GM18867 (cell line): ENCODE data around the gene KRTAP10-2.

Experiments used
- ATAC-seq: cut with Tn5 transposase; IDR thresholded peaks from one replicate; pipeline ENCODE4 v1.9.1; 2021; ENCODE audit warnings: mild to moderate bottlenecking, moderate library complexity; ENCODE audit not compliant: unreplicated experiment

KRTAP10-2 gene

DNA sequence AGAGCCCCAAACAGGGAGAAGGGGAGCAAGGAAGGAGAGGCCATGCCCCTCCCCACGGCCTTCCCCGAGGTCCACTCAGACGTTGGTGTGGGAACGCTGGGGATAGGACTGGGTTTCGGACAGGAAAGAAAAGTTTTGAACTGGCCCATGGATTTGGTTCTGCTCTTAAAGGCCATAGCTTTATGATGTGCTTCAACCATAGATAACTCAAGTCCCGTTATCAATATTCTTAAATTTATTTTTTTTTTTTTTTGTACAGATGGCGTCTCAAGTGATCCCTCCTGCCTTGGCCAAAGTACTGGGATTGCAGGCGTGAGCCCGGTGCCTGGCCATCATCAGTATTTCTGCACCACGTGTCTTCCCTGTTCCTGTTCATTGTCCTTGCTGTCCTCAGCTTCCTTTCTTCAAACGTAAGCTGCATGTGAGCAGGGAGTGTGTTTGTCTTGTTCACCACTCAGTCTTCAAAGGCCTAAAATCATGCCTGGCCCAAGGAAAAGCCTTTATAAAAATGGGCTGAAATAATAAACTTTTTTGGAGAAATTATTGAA lies 10.5 kb downstream of the KRTAP10-2 start:
- no peak for ATAC-seq

DNA sequence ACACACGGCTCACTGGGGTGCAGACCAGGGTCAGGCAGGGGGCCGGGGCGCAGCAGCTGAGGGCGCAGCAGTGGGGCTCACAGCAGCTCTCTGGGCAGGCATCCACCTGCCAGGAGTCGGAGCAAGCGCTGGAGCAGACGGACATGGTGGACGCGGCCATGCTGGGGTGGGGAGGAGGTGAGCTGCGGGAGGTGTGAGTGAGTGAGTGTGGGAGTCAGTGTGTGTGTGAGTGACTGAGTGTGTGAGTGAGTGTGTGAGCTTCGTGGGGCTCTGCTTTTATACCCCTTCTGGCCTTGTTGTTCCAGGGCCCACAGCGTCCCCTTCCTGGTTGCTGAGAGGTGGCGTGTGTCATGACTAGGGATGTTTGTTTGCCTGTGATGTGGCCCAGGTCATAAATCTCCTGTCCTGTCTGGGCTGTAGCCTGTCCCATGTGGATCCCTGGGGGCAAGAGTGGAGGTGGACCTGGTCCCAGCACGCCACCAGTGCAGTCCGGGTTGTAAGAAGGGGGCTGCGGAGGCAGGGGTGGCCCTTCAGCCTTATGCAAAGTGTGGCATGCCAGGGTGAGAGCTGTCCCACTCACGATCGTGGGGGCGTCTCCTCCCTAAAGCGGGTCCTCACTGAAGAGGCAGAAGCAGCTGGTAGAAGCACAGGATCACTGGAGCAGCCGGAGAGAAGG lies 11.2 kb downstream of the KRTAP10-2 start, which contains the start of gene KRTAP10-1:
Gene KRTAP10-1 (minus strand): TSS at position 205 of the 676 bp plus-strand sequence. CDS start 45 bp downstream, at position 160.
- ATAC-seq = no peak

DNA sequence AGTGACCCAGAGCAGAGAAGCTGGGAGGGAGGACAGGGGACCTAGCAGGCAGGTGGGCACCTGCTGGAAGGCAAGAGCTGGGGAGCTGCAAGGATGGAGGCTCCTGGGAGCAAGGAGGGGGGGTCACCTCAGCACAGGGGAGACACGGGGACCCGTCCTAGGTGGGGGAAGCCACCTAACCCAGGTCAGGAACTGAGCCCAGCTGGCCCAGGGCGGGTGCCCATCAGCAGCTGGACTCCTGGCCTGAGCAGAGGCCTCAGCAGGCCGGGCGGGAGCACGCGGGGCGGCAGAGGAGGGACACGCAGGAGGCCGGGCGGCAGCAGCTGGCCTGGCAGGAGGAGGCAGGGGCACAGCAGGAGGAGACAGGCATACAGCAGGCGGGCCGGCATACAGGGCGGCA lies 12.3 kb downstream of the KRTAP10-2 start:
- no peak for ATAC-seq

DNA sequence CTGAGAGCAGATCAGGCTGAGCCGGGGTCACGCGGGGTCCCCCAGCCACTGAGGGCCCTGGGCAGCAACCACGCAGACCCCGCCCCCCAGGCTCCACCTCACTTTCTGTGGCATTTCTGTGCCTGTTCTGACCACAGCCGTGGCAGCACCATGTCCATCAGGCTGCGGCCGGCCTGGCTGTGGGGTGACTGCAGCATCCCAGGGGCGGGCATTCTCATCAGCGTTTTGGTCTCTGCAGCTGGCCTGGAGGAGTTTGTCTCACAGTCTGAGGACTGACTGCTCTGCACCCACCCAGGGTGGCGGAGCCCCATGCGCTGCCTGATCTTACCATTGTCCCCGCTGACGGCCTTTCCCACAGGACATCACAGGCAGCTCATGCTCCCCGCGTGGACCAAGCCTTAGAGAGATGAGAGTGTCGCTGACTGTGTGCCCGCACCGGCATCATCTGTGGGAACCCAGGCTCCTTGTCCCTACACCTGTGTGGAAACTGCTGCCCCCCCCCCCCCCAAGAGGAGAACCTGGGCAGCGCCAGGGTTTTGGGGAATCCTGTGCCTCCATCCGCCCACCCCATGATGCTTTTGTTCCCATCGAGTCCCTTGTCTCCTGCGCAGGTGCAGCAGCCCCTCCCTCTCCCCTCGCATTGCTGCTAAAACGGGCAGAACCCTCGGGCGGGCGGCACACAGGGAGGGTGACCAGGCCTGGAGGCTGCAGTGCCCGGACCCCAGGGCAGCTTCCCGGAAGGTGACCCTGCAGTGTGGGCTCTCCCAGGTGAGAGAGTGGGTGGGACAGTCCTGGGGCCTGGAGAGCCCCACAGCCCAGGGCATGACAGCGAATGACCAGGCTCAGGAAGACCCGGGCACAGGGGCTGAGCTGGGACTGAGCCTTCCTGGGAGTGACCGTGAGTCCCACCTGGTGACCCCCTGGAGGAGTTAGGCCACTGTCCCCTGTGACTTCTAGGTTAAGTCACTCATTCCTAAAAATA lies 13.1 kb downstream of the KRTAP10-2 start:
- no peak for ATAC-seq

DNA sequence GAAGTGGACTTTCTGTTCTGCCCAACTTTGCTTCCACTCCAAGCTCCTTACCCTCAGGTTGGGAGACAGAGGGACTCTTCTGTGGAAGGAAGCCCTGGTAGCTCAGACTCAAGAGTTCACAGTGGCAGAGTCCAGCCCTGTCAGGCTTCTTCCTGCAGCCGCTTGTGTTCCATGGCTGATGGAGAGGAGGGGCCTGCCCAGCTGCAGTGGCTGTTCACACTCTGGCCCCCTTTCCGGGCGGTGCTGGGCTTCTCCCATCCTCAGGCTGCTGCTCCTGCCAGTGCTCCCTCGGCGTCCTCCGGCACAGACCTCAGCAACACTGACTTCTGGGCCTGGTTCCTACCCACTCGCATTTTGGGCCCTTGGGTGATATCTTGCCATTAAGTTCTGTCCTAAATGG lies 15.3 kb downstream of the KRTAP10-2 start:
- ATAC-seq = no peak

DNA sequence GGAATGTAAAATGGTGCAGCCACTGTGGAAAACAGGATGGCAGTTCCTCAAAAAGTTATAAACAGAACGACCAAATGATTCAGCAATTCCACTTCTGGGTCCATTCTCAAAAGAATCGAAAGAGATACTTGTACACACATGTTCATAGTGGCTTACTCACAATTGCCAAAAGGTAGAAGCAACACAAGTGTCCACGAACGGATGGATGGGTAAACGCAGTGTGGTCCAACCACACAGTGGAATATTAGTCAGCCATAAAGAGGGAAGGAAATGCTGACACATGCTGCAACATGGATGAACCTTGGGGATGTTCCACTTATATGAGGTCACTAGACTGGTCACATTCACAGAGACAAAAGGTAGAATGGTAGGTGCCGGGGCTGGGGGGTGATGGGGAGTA lies 16.6 kb downstream of the KRTAP10-2 start:
- no peak for ATAC-seq

DNA sequence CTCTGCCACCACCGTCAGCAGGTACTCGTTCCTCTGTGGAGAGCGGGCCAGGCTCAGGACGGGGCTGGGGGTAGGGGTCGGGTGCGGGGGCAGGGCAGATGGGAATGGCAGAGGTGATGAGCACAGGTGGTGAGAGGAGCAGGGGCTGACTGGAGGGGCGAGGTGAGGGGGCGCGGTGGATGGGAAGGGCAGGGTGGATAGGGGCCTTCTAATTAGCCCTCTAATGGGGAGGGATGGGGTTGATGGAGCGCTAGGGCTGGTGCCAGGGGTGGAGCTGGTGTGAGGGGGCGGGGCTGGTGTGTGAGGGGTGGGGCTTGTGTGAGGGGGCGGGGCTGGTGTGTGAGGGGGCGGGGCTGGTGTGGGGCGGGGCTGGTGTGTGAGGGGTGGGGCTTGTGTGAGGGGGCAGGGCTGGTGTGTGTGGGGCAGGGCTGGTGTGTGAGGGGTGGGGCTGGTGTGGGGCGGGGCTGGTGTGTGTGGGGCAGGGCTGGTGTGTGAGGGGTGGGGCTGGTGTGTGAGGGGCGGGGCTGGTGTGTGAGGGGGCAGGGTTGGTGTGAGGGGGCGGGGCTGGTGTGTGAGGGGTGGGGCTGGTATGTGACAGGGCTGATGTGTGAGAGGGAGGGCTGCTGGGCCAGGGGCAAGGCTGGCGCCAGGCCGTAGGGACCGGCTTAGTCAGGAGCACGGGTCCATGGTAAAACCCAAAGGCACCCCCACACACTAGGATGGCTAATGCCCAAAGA lies 17.2 kb downstream of the KRTAP10-2 start:
- ATAC-seq = no peak

DNA sequence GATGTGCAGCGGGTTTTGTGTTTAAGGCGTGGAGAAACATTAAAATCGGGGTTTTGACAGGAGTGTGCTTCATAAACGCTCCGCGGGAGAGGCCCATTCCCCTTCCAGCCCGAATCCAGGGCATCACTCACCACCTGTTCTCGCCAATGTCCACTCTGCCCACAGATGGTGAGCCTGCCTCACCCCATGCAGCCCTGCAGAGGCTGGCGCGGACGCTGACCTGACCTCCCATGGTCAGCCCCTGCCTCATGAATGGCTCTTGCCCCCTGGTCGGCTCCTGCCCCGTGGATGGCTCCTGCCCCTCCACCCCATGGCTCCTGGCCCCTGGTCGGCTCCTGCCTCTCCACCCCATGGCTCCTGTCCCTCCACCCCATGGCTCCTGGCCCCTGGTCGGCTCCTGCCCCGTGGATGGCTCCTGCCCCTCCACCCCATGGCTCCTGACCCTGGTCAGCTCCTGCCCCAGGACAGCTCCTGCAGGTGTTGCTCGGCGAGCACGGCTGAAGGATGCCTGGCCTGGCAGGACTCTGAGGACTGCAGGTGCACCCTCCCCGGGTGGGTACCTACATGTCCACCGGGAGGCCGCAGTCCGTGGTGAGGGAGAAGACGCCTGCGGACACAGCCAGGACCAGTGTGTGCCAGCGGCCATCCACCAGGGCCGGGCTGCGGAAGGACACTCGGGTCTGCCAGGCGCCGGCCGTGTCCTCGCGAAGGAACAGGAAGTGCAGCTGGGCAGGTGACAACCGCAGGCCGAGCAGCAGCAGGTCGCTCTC lies 18.0 kb downstream of the KRTAP10-2 start:
- no peak for ATAC-seq

DNA sequence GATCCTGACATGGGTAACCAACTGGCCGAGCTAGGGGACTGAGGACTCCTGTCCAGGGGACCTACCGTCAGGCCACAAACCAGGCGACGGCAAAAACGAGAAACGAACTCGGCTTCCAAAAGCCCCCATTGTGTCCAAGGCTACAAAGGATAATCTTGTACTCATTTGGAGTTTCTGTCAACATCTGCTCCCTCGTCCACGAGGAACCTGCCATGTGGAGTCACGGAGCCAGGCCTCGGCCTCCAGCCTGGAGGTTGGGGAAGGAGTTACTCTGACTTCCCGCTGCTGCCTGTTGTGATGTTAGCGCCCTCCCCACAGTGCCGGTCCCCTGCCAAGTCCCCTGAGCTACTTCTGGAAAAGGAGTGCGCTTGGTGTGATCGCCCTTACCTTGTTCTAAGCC lies 18.6 kb downstream of the KRTAP10-2 start:
- no peak for ATAC-seq

DNA sequence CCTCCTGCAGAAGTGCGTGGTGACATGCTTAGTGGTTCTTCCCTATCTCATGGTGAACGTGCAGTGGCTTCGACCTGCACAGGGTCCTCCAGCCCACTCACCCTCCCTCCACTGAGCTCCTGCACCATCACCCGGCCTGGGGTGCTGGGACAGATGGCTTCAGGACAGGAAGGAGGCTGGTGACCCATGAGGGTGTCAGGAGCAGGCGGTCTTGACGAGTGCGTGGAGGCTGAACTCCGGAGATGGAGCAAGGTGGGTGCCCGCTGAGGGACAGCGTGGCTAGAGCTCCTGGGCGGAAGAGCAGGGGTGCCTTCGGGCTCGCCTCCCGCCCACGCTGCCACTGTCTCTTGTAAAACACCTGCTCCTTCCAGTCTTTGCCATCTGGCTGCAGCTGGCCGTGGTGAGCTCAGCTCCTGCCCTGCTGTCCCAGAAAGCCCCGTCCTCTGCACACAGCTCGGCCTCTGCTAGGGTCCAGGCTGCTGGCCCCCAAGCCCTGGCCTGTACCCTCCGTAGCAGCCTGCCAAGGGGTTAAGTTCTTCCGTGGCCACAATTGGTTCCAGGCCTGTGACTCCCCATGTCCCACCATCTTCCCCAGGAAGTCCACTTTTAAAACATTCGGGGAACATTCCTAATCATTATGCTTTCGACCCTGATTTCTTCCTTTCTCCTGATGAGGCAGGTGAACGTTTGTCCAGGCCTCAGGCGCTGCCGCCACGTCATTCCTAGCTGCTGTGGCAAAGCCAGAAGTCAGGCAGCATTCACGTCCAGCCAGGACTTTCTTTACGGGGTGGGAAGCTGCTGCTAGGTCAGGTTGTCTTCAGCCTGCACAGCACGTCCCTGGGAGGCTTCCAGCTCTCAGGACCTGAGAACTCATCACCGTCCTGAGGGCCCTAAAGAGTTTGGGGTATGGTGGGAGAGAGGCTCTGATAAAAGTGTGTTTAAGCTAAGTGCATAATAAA lies 19.4 kb downstream of the KRTAP10-2 start:
- no peak for ATAC-seq

DNA sequence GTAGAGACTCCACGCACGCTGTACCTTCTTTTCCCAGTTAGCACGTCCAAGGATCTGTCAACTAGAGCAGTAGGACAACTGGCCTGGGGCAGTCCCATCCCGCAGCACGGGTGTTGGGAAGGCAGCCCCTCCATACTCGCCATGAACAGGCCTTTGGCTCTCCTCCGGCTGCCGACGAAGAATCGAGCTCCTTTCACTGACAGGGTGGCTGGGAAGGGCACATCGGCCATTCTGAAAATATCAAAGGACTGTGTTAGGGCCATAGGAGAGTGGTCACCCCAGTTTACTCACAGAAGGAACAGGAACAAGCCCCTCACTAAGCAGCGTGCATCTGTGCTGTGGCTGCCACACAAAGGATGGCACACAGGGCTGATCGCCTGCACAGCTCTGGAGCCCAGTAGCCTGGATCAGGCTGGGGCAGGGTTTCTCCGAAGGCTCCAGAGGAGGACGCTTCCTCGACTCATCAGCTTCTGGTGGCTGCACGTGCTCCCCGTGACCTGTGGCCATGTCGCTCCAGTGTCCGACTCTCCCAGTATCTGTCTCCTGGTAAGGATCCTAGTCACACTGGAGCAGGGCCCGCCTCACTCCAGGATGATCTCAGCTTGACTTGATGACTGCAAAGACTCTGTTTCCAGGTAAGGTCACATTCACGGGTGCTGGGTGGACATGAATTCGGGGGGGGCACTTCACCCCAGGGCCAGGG lies 20.3 kb downstream of the KRTAP10-2 start:
- no peak for ATAC-seq

DNA sequence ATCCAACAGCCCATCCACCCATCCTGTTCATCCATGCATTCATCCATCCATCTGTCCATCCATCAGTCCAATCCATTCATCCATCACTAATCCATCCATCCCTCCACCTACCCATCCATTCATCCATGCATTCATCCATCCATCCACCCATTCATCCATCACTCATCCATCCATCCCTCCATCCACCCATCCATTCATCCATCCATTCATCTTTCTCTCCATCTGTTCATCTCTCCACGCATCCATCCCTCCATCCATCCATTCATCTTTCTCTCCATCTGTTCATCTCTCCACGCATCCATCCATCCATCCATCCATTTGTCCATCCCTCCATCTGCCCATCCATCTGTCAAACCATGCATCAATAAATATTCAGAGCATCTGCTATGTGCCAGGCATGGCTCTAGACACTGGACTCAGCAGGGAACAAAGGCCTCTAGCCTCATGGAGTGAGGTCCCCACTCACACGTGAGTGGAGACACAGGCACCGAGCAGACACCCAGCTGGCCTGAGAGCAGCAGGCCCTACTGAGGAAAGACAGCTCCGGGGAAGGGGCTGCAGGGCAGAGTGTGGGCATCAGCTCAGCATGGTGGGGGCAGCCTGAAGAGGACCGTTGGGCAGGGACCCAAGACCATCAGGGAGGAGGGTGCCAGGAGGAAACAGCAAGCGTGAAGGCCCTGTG lies 20.9 kb downstream of the KRTAP10-2 start:
- no peak for ATAC-seq

DNA sequence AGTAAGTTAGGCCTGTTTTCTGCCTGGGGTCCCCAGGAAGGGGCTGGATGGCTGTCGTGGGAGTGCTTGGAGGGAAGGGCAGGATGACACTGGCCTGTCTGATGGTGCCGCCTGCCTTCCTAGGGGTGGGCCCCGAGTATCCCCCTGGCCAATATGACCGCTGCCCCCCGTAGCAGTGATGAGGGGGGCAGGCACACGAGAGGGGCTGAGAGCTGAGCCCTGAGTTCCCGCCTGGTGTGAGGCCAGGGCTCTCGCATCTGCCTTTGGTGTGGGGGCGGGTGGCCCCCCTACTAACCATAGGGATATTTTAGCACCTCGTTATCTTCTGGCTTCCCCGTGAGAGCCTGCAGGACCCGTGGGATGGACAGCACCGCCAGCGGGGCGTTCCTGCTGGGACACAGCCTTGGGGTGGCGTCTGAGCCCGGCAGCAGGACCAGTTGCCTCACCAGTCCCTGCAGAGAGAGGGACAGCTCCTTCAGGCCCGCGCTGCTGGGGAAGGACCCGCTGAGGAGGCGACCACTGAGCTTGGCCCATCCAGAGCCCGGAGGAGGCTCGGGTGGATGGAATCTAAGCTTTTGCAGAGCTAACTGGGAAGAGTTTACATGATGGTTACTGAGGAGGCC lies 21.7 kb downstream of the KRTAP10-2 start:
- no peak for ATAC-seq

DNA sequence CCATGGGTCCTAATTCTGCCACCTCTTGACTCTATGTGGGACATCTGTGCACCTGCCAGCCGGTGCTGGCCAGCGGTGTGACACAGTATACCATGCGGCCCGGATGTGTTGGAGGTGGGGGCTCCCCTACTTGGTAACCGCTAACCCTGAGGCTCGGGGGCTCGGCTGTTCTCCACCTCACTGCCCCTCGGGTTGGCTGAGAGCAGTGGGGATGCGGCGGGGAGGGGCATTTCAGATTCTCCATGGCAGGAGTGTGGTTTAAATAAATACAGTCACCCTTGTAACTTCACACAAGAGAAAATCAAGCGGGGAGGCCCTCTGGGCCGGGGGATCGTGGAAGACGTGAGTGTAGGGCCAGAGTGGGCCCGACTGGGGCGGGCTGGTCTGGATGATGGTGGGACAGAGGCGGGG lies 22.3 kb downstream of the KRTAP10-2 start:
- ATAC-seq = no peak

DNA sequence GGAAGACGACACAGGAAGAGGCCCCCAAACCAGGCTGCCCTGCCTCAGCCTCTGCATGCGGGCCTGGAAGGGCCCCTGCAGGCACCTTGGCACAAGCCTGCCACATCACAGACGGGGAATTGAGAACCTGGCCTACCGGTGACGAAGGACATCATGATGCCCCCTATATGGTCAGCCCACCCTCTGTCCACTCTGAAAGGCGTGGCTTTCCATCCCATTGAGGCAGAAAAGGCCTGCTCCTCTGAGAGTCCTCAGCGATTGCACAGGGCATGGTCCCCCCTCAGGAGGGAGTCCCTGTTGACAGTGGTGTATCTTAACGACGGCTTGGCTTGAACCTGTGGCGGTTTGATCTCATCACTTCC lies 22.7 kb downstream of the KRTAP10-2 start:
- no peak for ATAC-seq

DNA sequence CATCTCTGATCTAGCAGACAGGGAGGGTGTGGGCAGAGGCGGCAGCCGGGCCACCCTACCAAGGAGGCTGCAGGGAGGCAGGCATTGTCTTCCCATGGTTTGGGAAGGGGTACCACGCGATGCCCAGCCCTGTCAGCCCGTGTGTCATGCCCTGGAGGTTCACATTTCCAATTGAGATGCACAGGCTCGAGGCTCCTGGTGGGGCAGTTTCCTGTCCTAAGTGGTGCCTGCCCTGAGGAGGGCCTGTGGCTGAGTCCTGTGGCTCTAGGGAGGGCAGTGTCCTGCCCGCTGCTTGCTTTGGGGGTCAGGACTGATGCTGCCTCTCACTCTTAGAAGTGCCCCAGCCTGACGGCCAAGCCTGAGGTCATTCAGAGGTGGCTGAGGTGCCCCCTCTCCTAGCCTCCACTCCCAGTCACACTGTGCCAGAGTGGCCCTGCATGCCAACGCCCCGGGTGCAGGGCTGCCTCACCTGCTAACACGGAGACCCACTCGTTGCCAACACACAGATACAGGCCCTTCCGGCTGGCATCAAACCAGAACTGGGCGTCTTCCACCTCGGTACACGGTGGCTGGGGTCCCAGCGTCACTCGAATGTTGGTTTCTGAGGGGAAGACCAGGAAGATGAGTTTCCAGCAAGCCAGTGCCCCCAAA lies 23.2 kb downstream of the KRTAP10-2 start:
- no peak for ATAC-seq
